ENCODE results near the gene GIMD1. TPM values are rescaled to one million over a fixed set of nuclear protein-coding genes. Genes with fewer than 3 reads are reported as not detected.

Gene GIMD1
- total RNA-seq, 4 donors from 2014 or later: not detected

- Histone ChIP-seq H3K4me1 (no peaks in the 10 kb centered on the region), H3K9me3 (no peaks in the 10 kb centered on the region), H3K4me3 (no peak overlapping the region), H3K36me3 (no peaks in the 10 kb centered on the region), H3K27ac (no peak overlapping the region), H3K27me3 (no peaks in the 10 kb centered on the region)
- intact Hi-C loops (cut with DNase I; ENCODE audit: low total_unique reads): no loop called here
- TF ChIP-seq CTCF (IDR thresholded peaks at IDR 0.05) (no peak), POLR2A (IDR thresholded peaks at IDR 0.05) (no peak)
- DNase-seq: no peak
Observed at GRCh38 chr4:106365613-106366012, 3.0 kb downstream of the GIMD1 start.

GRCh38 chr4:106364282-106364681 is 4.3 kb downstream of the GIMD1 start:
- Histone ChIP-seq H3K4me3 (no peak overlapping the region), H3K36me3 (no peaks in the 10 kb centered on the region), H3K4me1 (no peaks in the 10 kb centered on the region), H3K9me3 (no peaks in the 10 kb centered on the region), H3K27me3 (no peaks in the 10 kb centered on the region), H3K27ac (no peak overlapping the region)
- no peak for DNase-seq
- TF ChIP-seq CTCF (IDR thresholded peaks at IDR 0.05) (no peak), POLR2A (IDR thresholded peaks at IDR 0.05) (no peak)
- intact Hi-C loops (cut with DNase I; ENCODE audit: low total_unique reads): no loop called here

GRCh38 chr4:106362086-106362825 is 6.3 kb downstream of the GIMD1 start:
- H3K36me3 ChIP-seq: no peaks in the 10 kb centered on the region
- no peaks in the 10 kb centered on the region for H3K9me3 ChIP-seq
- intact Hi-C loops (cut with DNase I; ENCODE audit: low total_unique reads): no loop called here
- no peaks in the 10 kb centered on the region for H3K4me1 ChIP-seq
- H3K27me3 ChIP-seq: no peaks in the 10 kb centered on the region
- no peak for DNase-seq
- H3K4me3 ChIP-seq: no peak overlapping the region
- no peak for TF ChIP-seq CTCF (IDR thresholded peaks at IDR 0.05)
- TF ChIP-seq POLR2A (IDR thresholded peaks at IDR 0.05): no peak
- H3K27ac ChIP-seq: no peak overlapping the region

- Histone ChIP-seq H3K4me3 (no peak overlapping the region), H3K27me3 (no peaks in the 10 kb centered on the region), H3K4me1 (no peaks in the 10 kb centered on the region), H3K27ac (no peak overlapping the region), H3K36me3 (no peaks in the 10 kb centered on the region), H3K9me3 (no peaks in the 10 kb centered on the region)
- DNase-seq: no peak
- intact Hi-C loops (cut with DNase I; ENCODE audit: low total_unique reads): no loop called here
- TF ChIP-seq POLR2A (IDR thresholded peaks at IDR 0.05) (no peak), CTCF (IDR thresholded peaks at IDR 0.05) (no peak)
Observed at GRCh38 chr4:106358899-106359298, 9.7 kb downstream of the GIMD1 start.

GRCh38 chr4:106355193-106355592 is 13.4 kb downstream of the GIMD1 start:
- no peak for TF ChIP-seq CTCF (IDR thresholded peaks at IDR 0.05)
- TF ChIP-seq POLR2A (IDR thresholded peaks at IDR 0.05): no peak
- no peak overlapping the region for H3K4me3 ChIP-seq
- no peaks in the 10 kb centered on the region for H3K4me1 ChIP-seq
- no peak overlapping the region for H3K27ac ChIP-seq
- no peaks in the 10 kb centered on the region for H3K9me3 ChIP-seq
- no peak for DNase-seq
- intact Hi-C loops (cut with DNase I; ENCODE audit: low total_unique reads): no loop called here
- no peaks in the 10 kb centered on the region for H3K36me3 ChIP-seq
- no peaks in the 10 kb centered on the region for H3K27me3 ChIP-seq
